Activated T-cell treated with anti-CD3 and anti-CD28 coated beads, Interleukin-2, amount 50 U/mL, for 24 hours (primary cell): ENCODE data around the gene TBC1D2B.

Experiments
- DNase-seq: peaks from one replicate; pipeline ENCODE4 v3.0.0-alpha.2; 2020
- H3K27ac Mint-ChIP-seq: 2 replicates; pipeline ENCODE4 v1.8.0; 2020; ENCODE audit warnings: mild to moderate bottlenecking, mixed read lengths
- H3K27me3 Mint-ChIP-seq: 2 replicates; pipeline ENCODE4 v1.8.0; 2020; ENCODE audit warnings: mixed read lengths
- H3K36me3 Mint-ChIP-seq: 2 replicates; pipeline ENCODE4 v1.8.0; 2020; ENCODE audit warnings: low read depth, mixed read lengths
- H3K4me1 Mint-ChIP-seq: 2 replicates; pipeline ENCODE4 v1.8.0; 2020; ENCODE audit warnings: low read depth, mixed read lengths
- H3K4me3 Mint-ChIP-seq: 2 replicates; pipeline ENCODE4 v1.8.0; 2020; ENCODE audit warnings: mild to moderate bottlenecking, moderate library complexity, mixed read lengths
- H3K9me3 Mint-ChIP-seq: 2 replicates; pipeline ENCODE4 v1.8.0; 2020; ENCODE audit warnings: mixed read lengths

The TBC1D2B gene

DNA sequence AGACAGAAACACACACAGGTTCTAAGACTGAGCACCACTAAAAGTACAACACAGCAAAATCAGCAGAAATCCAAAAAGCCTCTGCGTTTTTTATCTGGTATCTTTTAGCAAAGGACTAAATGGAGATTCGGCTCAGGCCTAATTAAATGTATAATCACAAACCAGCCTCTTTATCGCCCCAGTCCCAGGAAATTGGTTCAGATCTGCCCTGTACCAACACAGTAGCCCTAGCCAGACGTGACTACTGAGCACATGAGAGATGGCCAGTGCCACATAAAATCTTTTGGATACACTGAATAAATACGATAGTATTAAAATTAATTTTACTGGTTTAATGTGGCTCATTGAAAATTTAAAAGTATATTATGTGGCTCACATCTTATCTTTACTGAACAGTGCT is 19.7 kb downstream of the TBC1D2B start:
- peaks cover 89% of the 10 kb centered on the region for H3K4me1 Mint-ChIP-seq
- peaks cover 16% of the 10 kb centered on the region for H3K36me3 Mint-ChIP-seq
- H3K27me3 Mint-ChIP-seq = no peaks in the 10 kb centered on the region
- no peaks in the 10 kb centered on the region for H3K9me3 Mint-ChIP-seq
- no peak for DNase-seq
- peak overlapping the region; percentile 91 for H3K27ac Mint-ChIP-seq
- H3K4me3 Mint-ChIP-seq = no peak overlapping the region

DNA sequence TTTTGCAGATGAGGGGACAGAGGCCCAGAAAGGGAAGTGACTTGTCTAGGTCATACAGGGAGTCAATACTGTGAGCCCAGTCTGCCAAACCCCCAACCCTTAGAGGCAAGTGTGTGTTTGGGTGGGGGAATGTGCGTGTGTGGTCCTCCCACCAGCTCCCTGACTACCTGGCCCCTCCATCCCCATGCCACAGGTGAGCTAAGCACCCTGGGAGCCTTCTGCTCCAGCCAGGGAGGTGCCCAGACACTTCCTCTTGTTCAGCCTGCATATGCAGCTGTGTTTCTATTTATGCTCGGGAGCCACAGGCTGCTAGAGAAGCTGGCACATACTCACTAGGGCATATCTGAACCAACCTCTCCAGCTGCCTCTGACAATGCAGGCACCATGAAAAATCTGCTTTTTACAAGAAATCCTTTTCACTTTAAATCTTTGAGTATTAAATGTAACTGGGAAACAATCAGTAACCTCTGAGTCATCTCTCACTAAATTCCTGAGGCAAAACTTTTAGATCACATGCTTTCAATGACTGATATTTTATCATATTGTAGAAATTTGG is 20.7 kb downstream of the TBC1D2B start:
- peak overlapping the region; percentile 91 for H3K27ac Mint-ChIP-seq
- H3K27me3 Mint-ChIP-seq = no peaks in the 10 kb centered on the region
- H3K4me1 Mint-ChIP-seq = peaks cover 92% of the 10 kb centered on the region
- H3K4me3 Mint-ChIP-seq = peak overlapping the region; percentile 43
- H3K9me3 Mint-ChIP-seq = no peaks in the 10 kb centered on the region
- DNase-seq = no peak
- peaks cover 26% of the 10 kb centered on the region for H3K36me3 Mint-ChIP-seq

DNA sequence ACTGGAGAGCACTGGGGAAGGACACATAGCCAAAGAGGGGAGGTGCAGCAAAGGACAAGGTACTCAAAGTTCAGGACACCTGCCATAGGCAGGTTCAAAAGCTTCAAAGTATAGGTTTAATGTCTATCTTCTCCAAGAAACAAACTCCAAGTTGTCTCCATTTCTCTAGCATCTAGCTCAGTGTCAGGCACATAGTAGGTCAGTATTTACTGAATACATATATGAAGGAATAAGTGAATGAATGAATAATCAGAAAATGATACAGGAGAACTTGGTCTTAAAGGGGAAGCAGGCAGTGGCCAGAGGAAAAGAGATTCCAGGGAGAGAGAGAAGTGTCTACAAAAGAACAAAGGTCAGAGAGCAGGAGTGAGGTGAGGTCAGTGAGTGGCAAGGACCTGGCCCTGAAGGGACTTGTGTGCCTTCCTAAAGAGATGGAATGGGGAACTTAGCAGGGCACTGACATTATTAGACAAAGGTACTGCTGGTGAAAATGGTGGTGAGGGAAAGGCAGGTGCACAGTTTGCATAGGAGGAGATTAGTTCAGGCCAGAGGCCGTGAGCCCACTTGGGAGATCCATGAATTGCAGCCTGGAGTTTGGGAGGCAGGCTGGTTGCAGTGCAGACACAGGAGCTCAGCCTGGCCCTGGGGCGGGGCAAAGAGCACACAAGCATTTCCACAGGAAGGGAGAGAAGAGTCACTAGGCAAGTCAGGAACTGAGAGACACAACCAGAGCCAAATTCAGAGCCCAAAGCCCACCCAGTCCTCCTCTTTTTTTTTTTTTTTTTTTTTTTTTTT is 21.4 kb downstream of the TBC1D2B start:
- H3K9me3 Mint-ChIP-seq = no peaks in the 10 kb centered on the region
- H3K4me1 Mint-ChIP-seq = peaks cover 95% of the 10 kb centered on the region
- peaks cover 33% of the 10 kb centered on the region for H3K36me3 Mint-ChIP-seq
- H3K27me3 Mint-ChIP-seq = no peaks in the 10 kb centered on the region
- no peak overlapping the region for H3K4me3 Mint-ChIP-seq
- H3K27ac Mint-ChIP-seq = peak overlapping the region; percentile 91
- no peak for DNase-seq

DNA sequence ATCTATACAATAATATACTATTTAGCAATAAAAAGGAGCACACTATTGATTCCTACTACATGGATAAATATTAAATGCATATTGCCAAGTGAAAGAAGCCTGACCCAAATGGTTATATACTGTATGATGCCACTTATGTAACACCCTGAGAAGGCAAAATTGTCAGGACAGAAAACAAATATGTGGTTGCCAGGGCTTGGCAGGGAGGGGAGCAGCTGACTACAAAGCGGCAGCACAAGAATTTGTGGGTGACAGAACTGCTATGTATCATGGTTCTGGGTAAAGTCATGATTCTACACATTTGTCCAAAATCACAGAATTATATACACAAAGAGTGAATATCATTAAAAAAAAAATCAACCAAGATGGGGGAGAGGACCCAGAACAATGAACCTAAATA is 22.5 kb downstream of the TBC1D2B start:
- no peak for DNase-seq
- Mint-ChIP-seq H3K27me3 (no peaks in the 10 kb centered on the region), H3K36me3 (peaks cover 33% of the 10 kb centered on the region), H3K4me1 (peaks cover 100% of the 10 kb centered on the region), H3K4me3 (no peak overlapping the region), H3K9me3 (no peaks in the 10 kb centered on the region), H3K27ac (peak overlapping the region; percentile 91)

DNA sequence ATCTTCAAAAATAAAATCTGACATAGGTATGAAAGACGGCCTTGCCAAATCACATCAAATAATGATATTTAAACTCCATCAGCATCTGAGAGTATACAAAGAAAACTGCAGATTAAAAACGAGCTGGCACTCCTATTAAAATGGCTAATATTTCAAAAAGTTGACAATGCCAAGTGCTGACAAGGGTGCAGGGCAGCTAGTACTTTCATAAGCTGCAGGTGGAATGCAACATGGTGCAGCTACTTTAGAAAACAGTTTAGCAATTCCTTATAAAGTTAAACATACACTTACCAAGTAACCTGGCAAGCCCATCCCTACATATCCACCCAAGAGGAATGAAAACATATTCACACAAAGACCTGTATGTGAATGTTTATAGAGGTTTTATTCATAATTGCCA is 23.0 kb downstream of the TBC1D2B start:
- Mint-ChIP-seq H3K4me3 (no peak overlapping the region), H3K27me3 (no peaks in the 10 kb centered on the region), H3K9me3 (no peaks in the 10 kb centered on the region), H3K27ac (no peak overlapping the region), H3K36me3 (peaks cover 35% of the 10 kb centered on the region), H3K4me1 (peaks cover 100% of the 10 kb centered on the region)
- no peak for DNase-seq

DNA sequence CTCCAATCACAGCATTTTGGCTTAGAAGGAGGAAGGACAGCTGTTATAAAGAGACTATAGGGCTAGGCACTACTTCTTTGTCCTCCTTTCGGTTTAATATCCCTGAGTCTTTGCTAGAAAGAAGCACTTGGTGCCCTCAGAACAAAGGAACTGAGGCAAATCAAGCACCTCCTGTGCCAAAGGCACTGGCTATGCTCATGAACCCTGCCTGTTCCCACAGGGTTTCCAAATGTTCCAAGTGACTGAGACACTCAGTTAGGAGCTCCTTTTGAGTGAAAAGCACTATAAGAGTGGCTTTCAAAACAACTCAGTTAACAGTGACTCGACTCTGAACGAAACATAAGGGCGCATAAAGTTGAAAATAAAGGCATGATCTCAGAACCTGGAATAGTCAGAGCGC is 25.0 kb downstream of the TBC1D2B start:
- Mint-ChIP-seq H3K27me3 (no peaks in the 10 kb centered on the region), H3K9me3 (no peaks in the 10 kb centered on the region), H3K4me1 (peaks cover 100% of the 10 kb centered on the region), H3K4me3 (peak overlapping the region; percentile 23), H3K36me3 (peaks cover 50% of the 10 kb centered on the region), H3K27ac (peak overlapping the region; percentile 94)
- DNase-seq = no peak

DNA sequence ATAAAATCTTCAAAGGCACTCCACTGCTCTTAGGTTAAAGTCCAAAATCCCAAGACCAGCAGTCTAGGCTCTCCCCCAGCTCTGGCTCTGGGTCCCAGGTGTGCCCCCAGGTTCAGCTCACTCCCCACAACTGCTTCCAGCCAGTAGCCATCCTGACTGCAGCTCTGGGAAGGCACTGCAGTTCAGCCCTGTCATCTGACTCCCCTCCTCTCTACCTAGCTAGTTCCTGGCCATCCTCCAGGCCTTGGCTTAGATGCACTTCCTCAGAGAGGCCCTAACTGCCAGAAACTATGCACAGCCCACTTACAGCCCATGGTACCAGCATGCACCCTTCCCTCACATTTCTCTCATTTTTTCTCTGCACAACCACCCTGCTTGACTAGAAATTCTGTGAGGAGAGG is 25.5 kb downstream of the TBC1D2B start:
- no peaks in the 10 kb centered on the region for H3K9me3 Mint-ChIP-seq
- H3K27ac Mint-ChIP-seq = peak overlapping the region; percentile 94
- peaks cover 100% of the 10 kb centered on the region for H3K4me1 Mint-ChIP-seq
- peaks cover 55% of the 10 kb centered on the region for H3K36me3 Mint-ChIP-seq
- no peaks in the 10 kb centered on the region for H3K27me3 Mint-ChIP-seq
- H3K4me3 Mint-ChIP-seq = peak overlapping the region; percentile 23
- DNase-seq = no peak

DNA sequence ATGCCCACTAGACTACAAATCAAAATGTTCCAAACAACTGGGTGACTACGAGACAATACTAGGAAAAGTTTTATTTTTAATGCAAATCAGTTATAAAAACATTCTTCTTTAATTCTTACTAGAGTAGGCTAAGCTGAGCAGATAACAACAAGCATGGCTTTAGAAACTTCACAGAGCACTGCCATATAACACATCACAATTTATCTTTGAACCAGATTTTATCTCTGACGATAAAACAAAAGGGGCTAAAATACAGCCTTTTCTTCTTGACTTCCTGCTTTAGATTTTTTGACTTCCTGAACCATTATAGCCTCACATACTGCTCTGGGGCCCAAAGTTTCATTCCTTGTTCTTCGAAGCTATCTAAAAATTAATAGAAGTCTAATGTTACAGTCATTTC is 25.9 kb downstream of the TBC1D2B start:
- peaks cover 59% of the 10 kb centered on the region for H3K36me3 Mint-ChIP-seq
- peaks cover 100% of the 10 kb centered on the region for H3K4me1 Mint-ChIP-seq
- peak overlapping the region; percentile 23 for H3K4me3 Mint-ChIP-seq
- no peak for DNase-seq
- no peaks in the 10 kb centered on the region for H3K27me3 Mint-ChIP-seq
- peak overlapping the region; percentile 94 for H3K27ac Mint-ChIP-seq
- no peaks in the 10 kb centered on the region for H3K9me3 Mint-ChIP-seq

DNA sequence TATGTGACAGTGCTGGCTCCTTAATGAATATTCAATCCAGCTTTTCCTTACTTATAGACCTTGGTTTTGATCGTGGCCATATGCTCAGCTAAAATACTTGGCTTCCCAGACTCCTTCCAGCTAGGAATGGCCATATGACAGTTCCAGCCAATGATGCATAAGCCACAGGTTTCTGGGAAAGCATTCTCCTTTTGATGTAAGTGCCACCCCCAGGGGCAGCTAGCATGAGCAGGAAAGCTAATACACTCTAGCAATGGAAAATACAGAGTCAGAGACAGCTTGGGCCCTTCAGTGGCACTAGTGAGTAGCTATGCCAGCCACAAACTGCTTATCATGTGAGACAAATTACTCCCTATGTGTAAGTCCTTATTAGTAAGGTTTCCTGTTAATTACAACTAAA is 26.7 kb downstream of the TBC1D2B start:
- H3K36me3 Mint-ChIP-seq = peaks cover 62% of the 10 kb centered on the region

DNA sequence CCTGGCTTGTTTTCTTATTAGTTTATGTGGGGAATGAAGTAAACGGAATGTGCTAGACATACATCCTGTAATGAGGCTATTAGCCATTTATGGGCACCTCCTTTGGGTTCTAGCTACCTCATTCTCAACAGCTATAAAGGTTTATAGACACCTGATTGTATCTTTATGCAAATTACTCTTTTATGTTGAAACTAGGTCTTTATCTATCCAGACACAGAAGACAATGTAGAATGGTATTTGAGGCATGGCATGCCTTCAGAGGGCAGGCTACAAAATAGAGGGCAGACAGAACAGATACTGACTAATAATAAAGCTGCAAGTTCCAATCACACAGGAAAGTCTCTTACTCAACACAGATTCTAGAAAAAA is 27.1 kb downstream of the TBC1D2B start:
- peaks cover 99% of the 10 kb centered on the region for H3K4me1 Mint-ChIP-seq
- peak overlapping the region; percentile 94 for H3K27ac Mint-ChIP-seq
- no peaks in the 10 kb centered on the region for H3K9me3 Mint-ChIP-seq
- no peaks in the 10 kb centered on the region for H3K27me3 Mint-ChIP-seq
- DNase-seq = no peak
- peak overlapping the region; percentile 60 for H3K4me3 Mint-ChIP-seq
- H3K36me3 Mint-ChIP-seq = peaks cover 59% of the 10 kb centered on the region

More for the DNA sequence above, 26.7 kb downstream of the TBC1D2B start:
- Mint-ChIP-seq H3K27me3 (no peaks in the 10 kb centered on the region), H3K27ac (peak overlapping the region; percentile 94), H3K4me1 (peaks cover 100% of the 10 kb centered on the region), H3K4me3 (peak overlapping the region; percentile 60), H3K9me3 (no peaks in the 10 kb centered on the region)
- DNase-seq = no peak

DNA sequence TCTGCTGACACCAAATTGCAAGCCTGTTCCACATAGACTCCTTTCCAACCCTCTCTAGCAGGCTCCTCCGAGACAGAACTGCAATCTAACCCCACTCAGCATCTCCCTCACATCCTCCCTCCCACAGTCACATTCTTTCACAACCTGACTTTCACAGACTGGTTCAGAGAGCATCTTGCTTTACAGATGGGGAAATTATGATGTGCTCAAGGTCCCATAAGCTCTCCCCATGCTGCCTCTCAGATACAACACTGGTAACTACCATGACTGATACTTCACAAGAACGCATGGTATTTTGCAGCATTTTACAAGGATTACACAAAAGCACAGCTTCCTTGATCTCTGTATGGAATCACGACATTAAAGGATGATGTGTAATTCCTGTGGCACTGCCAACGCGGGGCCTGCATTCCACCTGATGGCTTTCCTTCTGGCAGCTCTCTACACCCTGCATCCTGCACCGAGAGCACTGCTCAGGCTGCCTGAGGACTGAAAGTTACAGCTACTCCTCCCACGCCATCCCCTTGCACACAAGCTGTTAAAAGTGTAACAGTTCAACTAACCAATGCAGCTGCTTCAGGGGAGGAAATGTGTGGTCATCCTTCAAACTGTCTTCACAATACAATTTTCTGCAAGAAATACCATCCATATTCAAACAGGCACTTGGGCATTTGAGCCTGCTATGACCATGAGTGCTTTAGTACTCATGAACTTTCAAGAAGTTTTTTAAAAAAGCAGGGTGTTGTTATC is 27.6 kb downstream of the TBC1D2B start:
- H3K27me3 Mint-ChIP-seq = no peaks in the 10 kb centered on the region
- H3K36me3 Mint-ChIP-seq = peaks cover 61% of the 10 kb centered on the region
- DNase-seq = peak; percentile 71
- peak overlapping the region; percentile 60 for H3K4me3 Mint-ChIP-seq
- H3K4me1 Mint-ChIP-seq = peaks cover 99% of the 10 kb centered on the region
- H3K27ac Mint-ChIP-seq = peak overlapping the region; percentile 94
- H3K9me3 Mint-ChIP-seq = no peaks in the 10 kb centered on the region

DNA sequence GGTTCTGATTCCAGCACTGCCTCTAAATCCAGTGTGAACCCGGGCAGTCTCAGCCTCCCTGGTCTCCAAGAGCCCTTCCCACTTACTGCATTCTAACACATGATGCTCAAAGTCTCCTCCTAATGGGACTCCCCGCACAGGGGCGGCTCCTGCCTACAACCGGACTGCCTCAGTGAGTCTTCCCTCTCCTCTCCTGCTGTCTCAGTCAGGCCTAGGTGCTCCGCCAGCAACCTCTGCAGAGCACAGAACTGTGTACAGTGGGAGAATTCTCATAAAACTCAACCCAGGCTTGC is 28.9 kb downstream of the TBC1D2B start:
- H3K4me3 Mint-ChIP-seq = no peak overlapping the region
- H3K27ac Mint-ChIP-seq = peak overlapping the region; percentile 91
- no peaks in the 10 kb centered on the region for H3K27me3 Mint-ChIP-seq
- no peaks in the 10 kb centered on the region for H3K9me3 Mint-ChIP-seq
- peaks cover 65% of the 10 kb centered on the region for H3K36me3 Mint-ChIP-seq
- H3K4me1 Mint-ChIP-seq = peaks cover 96% of the 10 kb centered on the region
- no peak for DNase-seq

DNA sequence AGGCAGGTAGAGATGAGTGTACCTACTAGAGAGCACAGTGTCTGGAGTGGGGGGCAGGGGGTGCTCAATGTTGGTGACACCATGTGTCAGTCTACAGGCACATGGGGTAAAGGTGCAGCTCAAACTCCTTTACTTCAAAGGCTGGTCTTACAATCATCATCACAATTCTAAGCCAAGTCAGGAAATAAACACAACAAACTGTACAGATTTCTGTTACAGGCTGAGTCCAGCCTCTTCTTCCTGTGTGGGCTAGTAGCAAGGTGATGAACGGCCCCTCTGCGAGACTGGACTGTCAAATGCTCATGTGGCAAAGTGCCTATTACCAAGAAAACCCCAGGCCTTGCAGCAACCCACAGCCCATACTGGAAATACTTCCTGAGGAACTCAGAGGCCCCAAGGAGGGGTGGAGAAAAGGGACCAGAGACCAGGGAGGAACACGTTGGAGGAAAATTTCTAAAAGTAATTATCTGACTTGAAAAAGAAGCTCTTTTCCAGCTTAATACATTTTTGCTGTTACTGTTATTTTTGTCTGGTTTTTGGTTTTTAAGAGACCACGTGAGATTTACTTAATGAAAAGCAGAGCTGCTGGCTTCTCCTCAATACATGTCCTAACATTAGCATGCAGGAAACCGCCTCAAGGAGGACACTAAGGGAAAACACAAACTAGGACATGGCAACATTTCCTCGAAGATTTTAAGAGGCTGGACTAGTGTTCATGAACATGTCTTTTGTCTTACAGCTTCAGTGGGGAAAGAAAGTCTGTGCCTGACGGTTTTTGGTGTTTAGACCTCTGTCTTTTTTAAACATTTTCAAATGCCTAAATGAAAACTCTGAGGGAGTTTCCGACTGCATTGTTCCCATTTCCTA is 29.5 kb downstream of the TBC1D2B start:
- H3K27ac Mint-ChIP-seq = peak overlapping the region; percentile 91
- no peak for DNase-seq
- peaks cover 65% of the 10 kb centered on the region for H3K36me3 Mint-ChIP-seq
- H3K4me1 Mint-ChIP-seq = peaks cover 96% of the 10 kb centered on the region
- H3K9me3 Mint-ChIP-seq = no peaks in the 10 kb centered on the region
- H3K4me3 Mint-ChIP-seq = peak overlapping the region; percentile 37
- H3K27me3 Mint-ChIP-seq = no peaks in the 10 kb centered on the region

DNA sequence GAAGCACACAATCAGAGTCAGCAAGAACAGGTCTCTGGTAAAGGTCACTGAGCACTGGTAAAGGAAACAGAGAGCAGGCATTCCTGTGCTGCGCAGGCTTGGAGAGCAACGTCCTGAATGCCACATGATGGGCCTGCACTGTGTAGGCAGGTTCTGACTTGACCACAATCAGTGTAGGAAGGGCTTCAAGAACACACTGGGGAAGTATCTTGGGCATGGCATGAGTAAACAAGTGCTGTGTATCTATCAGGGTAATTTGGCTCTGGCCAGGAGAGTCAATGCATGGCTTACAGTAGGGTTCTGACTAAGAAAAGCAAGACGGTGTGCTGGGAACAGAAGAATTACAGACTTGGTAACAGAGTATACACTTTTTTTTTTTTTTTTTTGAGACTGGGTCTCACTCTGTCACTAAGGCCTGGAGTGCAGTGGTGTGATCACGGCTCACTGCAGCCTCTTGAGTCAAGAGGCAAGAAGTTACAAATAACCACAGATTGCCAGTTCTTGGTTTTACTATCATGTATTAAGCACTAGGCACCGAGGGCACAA is 30.6 kb downstream of the TBC1D2B start:
- Mint-ChIP-seq H3K4me3 (peak overlapping the region; percentile 37), H3K9me3 (no peaks in the 10 kb centered on the region), H3K27ac (peak overlapping the region; percentile 91), H3K4me1 (peaks cover 95% of the 10 kb centered on the region), H3K36me3 (peaks cover 65% of the 10 kb centered on the region), H3K27me3 (no peaks in the 10 kb centered on the region)
- no peak for DNase-seq
